GM12891 (cell line): ENCODE measurements around the gene ELOA.

Source experiments
- DNase-seq: peaks from one replicate; pipeline ENCODE4 v3.0.0; 2011; ENCODE audit warnings: low spot score; ENCODE audit not compliant: insufficient read length
- FAIRE-seq: peaks from 2 replicates; lab custom pipeline; 2011; peaks lifted over from hg19 to GRCh38; lab: Jason Lieb, UNC
- PAX5 ChIP-seq: IDR thresholded peaks from 2 replicates; pipeline ENCODE4 v1.6.1; 2011; ENCODE audit warnings: low read length, moderate library complexity, mild to moderate bottlenecking; ENCODE audit not compliant: insufficient read depth, severe bottlenecking
- POLR2A ChIP-seq: IDR thresholded peaks from 2 replicates; pipeline ENCODE4 v1.6.1; 2011; ENCODE audit warnings: low read depth, low read length, control low read depth
- POLR2AphosphoS5 ChIP-seq: IDR thresholded peaks from 2 replicates; pipeline ENCODE4 v1.6.1; 2011; ENCODE audit warnings: low read depth, low read length, control low read depth
- POU2F2 ChIP-seq: IDR thresholded peaks from 2 replicates; pipeline ENCODE4 v1.6.1; 2011; ENCODE audit warnings: low read depth, mild to moderate bottlenecking, control low read depth, low read length, moderate library complexity
- SPI1 ChIP-seq: IDR thresholded peaks from 2 replicates; pipeline ENCODE4 v1.6.1; 2011; ENCODE audit warnings: low read depth, low read length, control low read depth
- TAF1 ChIP-seq: IDR thresholded peaks from 2 replicates; pipeline ENCODE4 v1.6.1; 2011; ENCODE audit warnings: low read depth, low read length, control low read depth

The ELOA gene

DNA sequence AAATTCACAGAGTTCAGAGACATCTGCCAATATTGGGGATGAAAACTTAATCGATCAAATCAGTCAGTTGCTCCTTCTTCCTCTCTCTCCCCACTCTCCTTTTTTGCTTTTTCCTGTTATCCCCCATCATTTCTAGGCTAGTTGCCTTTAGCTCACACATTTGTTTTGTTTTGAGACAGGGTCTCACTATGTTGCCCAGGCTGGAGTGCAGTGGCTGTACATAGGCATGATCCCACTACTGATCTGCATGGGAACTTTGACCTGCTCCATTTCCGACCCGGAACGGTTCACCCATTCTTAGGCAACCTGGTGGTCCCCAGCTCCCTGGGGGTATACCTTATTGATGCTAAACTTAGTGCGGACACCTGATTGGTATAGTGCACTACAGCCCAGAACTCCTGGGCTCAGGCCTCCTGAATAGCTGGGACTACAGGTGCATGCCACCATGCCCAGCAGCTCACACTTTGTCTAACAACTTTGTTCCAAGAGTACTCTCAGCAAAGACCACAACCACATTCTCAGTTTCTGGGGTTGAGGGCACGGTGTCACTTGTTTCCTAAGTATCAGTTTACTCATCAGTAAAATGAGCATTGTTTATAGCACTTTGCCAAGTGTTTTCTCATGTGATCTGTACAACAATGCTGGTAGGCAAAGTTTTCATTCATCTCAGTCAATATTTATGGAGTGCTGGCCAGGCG, 6.7 kb upstream of the ELOA start:
- no peak for TF ChIP-seq SPI1
- TF ChIP-seq TAF1 = no peak
- TF ChIP-seq POU2F2 = no peak
- TF ChIP-seq PAX5 = no peak
- TF ChIP-seq POLR2A = no peak
- no peak for TF ChIP-seq POLR2AphosphoS5
- peak; percentile 87 for FAIRE-seq
- no peak for DNase-seq

- DNase-seq (no peak), FAIRE-seq (no peak)
- TF ChIP-seq POLR2AphosphoS5 (no peak), TAF1 (no peak), SPI1 (no peak), POLR2A (no peak), PAX5 (no peak), POU2F2 (no peak)
Measured at GRCh38 chr1:23741609-23742008, 1.7 kb upstream of the ELOA start.

DNA sequence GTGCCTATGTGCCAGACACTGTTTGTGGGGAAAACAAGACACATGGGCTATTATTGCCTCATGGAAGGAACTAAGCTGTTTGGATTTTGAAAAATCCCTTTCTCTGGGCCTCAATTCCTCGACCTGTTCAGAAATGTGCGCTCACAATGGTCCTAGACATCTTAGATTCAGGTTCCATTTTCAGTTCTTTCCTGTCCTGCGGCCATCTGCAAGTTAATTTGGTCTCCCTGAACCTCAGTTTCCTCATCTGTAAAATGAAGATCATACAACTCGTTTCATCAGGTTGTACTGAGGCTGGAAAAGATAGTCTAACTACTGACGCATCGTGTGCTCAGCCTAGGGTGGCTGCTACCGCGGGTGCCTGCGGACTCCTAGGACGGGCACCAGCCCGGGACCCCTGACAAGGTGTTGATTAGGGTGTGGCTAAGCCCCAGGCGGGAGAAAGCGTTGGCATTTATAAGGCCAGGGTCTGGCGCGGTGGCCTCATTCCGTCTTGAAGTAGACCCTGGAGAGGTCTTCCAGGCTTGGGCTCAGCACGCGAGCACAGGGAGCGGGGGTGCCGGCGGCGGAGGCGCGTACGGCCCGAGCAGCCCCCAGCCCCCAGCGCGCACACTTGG, 493 bp upstream of the ELOA start:
- FAIRE-seq = no peak
- DNase-seq = no peak
- TF ChIP-seq POLR2A = no peak
- TF ChIP-seq SPI1 = no peak
- no peak for TF ChIP-seq PAX5
- TF ChIP-seq POU2F2 = no peak
- no peak for TF ChIP-seq TAF1
- no peak for TF ChIP-seq POLR2AphosphoS5

- peak; percentile 47 for DNase-seq
- TF ChIP-seq POLR2AphosphoS5 (no peak), TAF1 (no peak), POLR2A (no peak), SPI1 (0 out of 2 replicates have a peak, but pooled peaks have one; percentile 23)
- FAIRE-seq = peak; percentile 89
Measured at GRCh38 chr1:23745515-23745914, 2.2 kb downstream of the ELOA start.

DNA sequence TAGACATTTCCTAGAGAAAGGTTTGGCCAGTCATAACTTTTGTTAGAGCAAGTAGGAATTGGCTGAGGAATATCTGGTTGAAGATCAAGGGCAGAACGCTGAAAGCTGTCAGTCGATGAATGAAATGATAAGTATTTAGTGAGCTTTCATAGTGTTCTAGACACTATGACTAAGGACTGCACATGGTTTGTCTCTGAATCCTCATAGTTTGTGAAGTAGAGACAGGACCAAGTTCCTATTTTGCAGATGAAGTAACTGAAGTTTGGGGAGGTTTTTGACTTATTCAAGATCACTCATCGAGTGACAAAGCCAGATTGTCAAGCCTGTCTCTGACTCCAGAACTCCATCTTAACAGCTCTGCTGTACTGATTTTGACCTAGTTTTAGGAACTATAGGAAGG, 4.7 kb downstream of the ELOA start:
- TF ChIP-seq PAX5 (no peak), POU2F2 (no peak), POLR2AphosphoS5 (no peak), SPI1 (no peak), TAF1 (no peak)
- FAIRE-seq (no peak), DNase-seq (no peak)

DNA sequence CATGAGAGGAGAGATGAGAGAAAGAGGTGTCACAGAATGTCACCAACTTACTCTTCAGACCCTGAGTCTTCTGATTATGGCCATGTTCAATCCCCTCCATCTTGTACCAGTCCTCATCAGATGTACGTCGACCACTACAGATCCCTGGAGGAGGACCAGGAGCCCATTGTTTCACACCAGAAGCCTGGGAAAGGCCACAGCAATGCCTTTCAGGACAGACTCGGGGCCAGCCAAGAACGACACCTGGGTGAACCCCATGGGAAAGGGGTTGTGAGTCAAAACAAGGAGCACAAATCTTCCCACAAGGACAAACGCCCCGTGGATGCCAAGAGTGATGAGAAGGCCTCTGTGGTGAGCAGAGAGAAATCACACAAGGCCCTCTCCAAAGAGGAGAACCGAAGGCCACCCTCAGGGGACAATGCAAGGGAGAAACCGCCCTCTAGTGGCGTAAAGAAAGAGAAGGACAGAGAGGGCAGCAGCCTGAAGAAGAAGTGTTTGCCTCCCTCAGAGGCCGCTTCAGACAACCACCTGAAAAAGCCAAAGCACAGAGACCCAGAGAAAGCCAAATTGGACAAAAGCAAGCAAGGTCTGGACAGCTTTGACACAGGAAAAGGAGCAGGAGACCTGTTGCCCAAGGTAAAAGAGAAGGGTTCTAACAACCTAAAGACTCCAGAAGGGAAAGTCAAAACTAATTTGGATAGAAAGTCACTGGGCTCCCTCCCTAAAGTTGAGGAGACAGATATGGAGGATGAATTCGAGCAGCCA, 8.0 kb downstream of the ELOA start:
- TF ChIP-seq PAX5 (no peak), POLR2A (no peak), SPI1 (no peak), TAF1 (no peak), POU2F2 (no peak), POLR2AphosphoS5 (no peak)
- DNase-seq = no peak
- FAIRE-seq = no peak

- no peak for FAIRE-seq
- DNase-seq = no peak
- no peak for TF ChIP-seq SPI1
- TF ChIP-seq POU2F2 = no peak
- no peak for TF ChIP-seq TAF1
- no peak for TF ChIP-seq POLR2AphosphoS5
- TF ChIP-seq PAX5 = no peak
- TF ChIP-seq POLR2A = no peak
Measured at GRCh38 chr1:23751815-23752200, 8.5 kb downstream of the ELOA start.

- FAIRE-seq (no peak), DNase-seq (no peak)
- no peak for TF ChIP-seq POU2F2
- no peak for TF ChIP-seq SPI1
- TF ChIP-seq TAF1 = no peak
- TF ChIP-seq PAX5 = no peak
- no peak for TF ChIP-seq POLR2A
- no peak for TF ChIP-seq POLR2AphosphoS5
Measured at GRCh38 chr1:23752909-23753308, 9.6 kb downstream of the ELOA start.

DNA sequence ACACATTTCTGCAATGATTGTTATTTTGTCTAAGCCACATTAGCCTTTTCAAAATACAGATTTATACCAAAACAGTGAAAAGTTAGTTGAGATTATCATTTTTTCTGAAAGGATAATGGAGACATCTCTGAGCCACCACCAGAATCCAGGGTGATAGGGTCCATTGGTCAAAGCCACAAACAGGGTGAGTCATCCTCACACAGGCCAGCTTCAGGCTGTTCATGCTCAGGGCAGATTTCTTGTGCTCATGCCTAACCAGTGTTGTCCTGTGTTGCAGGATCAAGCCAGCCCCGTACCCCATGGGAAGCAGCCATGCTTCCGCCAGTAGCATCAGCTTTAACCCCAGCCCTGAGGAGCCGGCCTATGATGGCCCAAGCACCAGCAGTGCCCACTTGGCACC, 13.4 kb downstream of the ELOA start:
- no peak for DNase-seq
- FAIRE-seq = no peak
- TF ChIP-seq PAX5 = no peak
- TF ChIP-seq POLR2A = no peak
- TF ChIP-seq SPI1 = no peak
- no peak for TF ChIP-seq POU2F2
- TF ChIP-seq TAF1 = no peak
- TF ChIP-seq POLR2AphosphoS5 = no peak
